GM23338 (cell line): ENCODE measurements around the gene USP17L11. TPM values are rescaled to one million over a fixed set of nuclear protein-coding genes. Genes with fewer than 3 reads are reported as not detected.
"Not testable (repeated sequence)": the region's sequence is repeated elsewhere in the genome, so short reads cannot be mapped to it uniquely, and the experiment has no call there.

Experiments used
- ATAC-seq: fragments of 200-7000 bp; cut with Tn5 transposase; 3 replicates; pipeline ENCODE4 v1.9.1; 2020
- DNase-seq: peaks from one replicate; pipeline ENCODE4 v3.0.0-alpha.2; 2015; ENCODE audit warnings: low spot score
- H2AFZ ChIP-seq: fragments of 200-600 bp; sonication (generic); 2 replicates; pipeline ENCODE4 v1.8.0; 2016; ENCODE audit warnings: antibody characterized with exemption, mild to moderate bottlenecking, moderate library complexity
- H3F3A ChIP-seq: fragments of 200-600 bp; sonication (generic); replicated peaks from 2 replicates; pipeline ENCODE4 v1.8.0; 2017; ENCODE audit warnings: antibody characterized with exemption, mixed run types, low read depth
- H3K27ac ChIP-seq: fragments of 200-600 bp; sonication (generic); 2 replicates; pipeline ENCODE4 v1.6.1; 2016; ENCODE audit warnings: low read depth
- H3K27me3 ChIP-seq: fragments of 200-600 bp; sonication (generic); 2 replicates; pipeline ENCODE4 v1.8.0; 2016; ENCODE audit warnings: mild to moderate bottlenecking, mixed run types, moderate library complexity; ENCODE audit not compliant: insufficient read depth
- H3K36me3 ChIP-seq: fragments of 200-600 bp; sonication (generic); 2 replicates; pipeline ENCODE4 v1.8.0; 2016; ENCODE audit warnings: mild to moderate bottlenecking; ENCODE audit not compliant: insufficient read depth
- H3K4me1 ChIP-seq: fragments of 200-600 bp; sonication (generic); 2 replicates; pipeline ENCODE4 v1.8.0; 2016; ENCODE audit warnings: mild to moderate bottlenecking, moderate library complexity; ENCODE audit not compliant: insufficient read depth
- H3K4me2 ChIP-seq: fragments of 200-600 bp; sonication (generic); 2 replicates; pipeline ENCODE4 v1.7.1; 2017; ENCODE audit warnings: mixed run types
- H3K4me3 ChIP-seq: fragments of 200-600 bp; sonication (generic); 2 replicates; pipeline ENCODE4 v1.6.1; 2016; ENCODE audit warnings: mixed run types
- H3K79me2 ChIP-seq: fragments of 200-600 bp; sonication (generic); replicated peaks from 2 replicates; pipeline ENCODE4 v1.8.0; 2017; ENCODE audit warnings: mild to moderate bottlenecking; ENCODE audit not compliant: insufficient read depth
- H3K9me2 ChIP-seq: fragments of 200-600 bp; sonication (generic); 2 replicates; pipeline ENCODE4 v1.8.0; 2017; ENCODE audit not compliant: insufficient read depth
- H4K20me1 ChIP-seq: fragments of 200-600 bp; sonication (generic); replicated peaks from 2 replicates; pipeline ENCODE4 v1.8.0; 2017; ENCODE audit warnings: mild to moderate bottlenecking; ENCODE audit not compliant: insufficient read depth
- H3K27ac Mint-ChIP-seq: 2 replicates; pipeline ENCODE4 v1.8.0; 2020; ENCODE audit warnings: inconsistent platforms, mild to moderate bottlenecking, moderate library complexity, mixed read lengths
- H3K27me3 Mint-ChIP-seq: 3 replicates; pipeline ENCODE4 v1.8.0; 2022; ENCODE audit warnings: low read depth, mild to moderate bottlenecking, moderate library complexity, mixed read lengths, inconsistent platforms; ENCODE audit not compliant: insufficient read depth, poor library complexity
- H3K36me3 Mint-ChIP-seq: 3 replicates; pipeline ENCODE4 v1.8.0; 2021; ENCODE audit warnings: low read depth, mild to moderate bottlenecking, inconsistent platforms, moderate library complexity, mixed read lengths
- H3K4me1 Mint-ChIP-seq: 3 replicates; pipeline ENCODE4 v1.8.0; 2020; ENCODE audit warnings: mild to moderate bottlenecking, inconsistent platforms, mixed read lengths
- H3K4me3 Mint-ChIP-seq: 3 replicates; pipeline ENCODE4 v1.8.0; 2021; ENCODE audit warnings: moderate library complexity, mild to moderate bottlenecking, inconsistent platforms, mixed read lengths
- H3K9me3 Mint-ChIP-seq: 3 replicates; pipeline ENCODE4 v1.8.0; 2020; ENCODE audit warnings: moderate library complexity, mild to moderate bottlenecking, inconsistent platforms, mixed read lengths
- polyA plus RNA-seq: library from polyadenylated mRNA; unstranded; fragments of >200 nt; fragmentation: Nextera tagmentation; extraction: Ambion mirVana; gene quantifications from 2 replicates; pipeline ENCODE4 v1.2.1, GENCODE V29; 2016
- total RNA-seq: library from RNA; depleted of rRNA; stranded (reverse); fragments of >200 nt; shearing (Covaris generic); gene quantifications from 2 replicates; pipeline ENCODE4 v1.2.3, GENCODE V29; 2014
- TF ChIP-seq, protein P1 (sequence below), 2 experiments: fragments of 200-600 bp in 1 of 2; sonication (generic) in 1 of 2; conservative IDR thresholded peaks; 2 replicates each; pipeline versions ENCODE4 v1.5.1 to v1.6.1; 2016 to 2017; ENCODE audit warnings: antibody characterized with exemption in 2 of 2, low read depth in 2 of 2, mild to moderate bottlenecking in 2 of 2, moderate library complexity in 1 of 2

Gene USP17L11
- total and polyA plus RNA-seq, 2 experiments from 2014 or later, result not detected

DNA sequence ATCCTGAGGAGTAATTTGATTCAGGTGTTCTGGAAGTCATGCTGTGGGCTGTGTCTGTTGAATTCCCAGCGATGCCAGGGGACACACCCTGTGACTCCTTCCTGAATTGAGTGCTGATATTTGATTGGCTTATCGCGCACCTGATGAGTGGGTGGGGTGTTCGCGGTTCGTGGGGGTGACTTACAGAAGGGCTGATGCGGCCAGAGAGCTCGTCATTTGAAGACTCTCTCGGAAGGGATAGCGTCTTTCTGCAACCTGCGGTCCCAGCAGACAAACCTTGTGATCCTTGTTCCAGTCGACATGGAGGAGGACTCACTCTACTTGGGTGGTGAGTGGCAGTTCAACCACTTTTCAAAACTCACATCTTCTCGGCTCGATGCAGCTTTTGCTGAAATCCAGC lies 9.4 kb downstream of the USP17L11 start, which contains the start of gene USP17L13:
Gene USP17L13, plus strand, starts transcription at position 301 of the 400 bp plus-strand sequence. Its CDS starts 0 bp downstream, at position 301.
- not testable (repeated sequence) for H3K4me2 ChIP-seq, H3K27ac ChIP-seq, H3K4me1 Mint-ChIP-seq, H3K4me1 ChIP-seq, H3K79me2 ChIP-seq, H3K27ac Mint-ChIP-seq, H3K4me3 ChIP-seq, H3K27me3 Mint-ChIP-seq, ATAC-seq, H4K20me1 ChIP-seq, H3K9me3 Mint-ChIP-seq, DNase-seq, H2AFZ ChIP-seq, H3K9me2 ChIP-seq, H3K36me3 Mint-ChIP-seq, H3K4me3 Mint-ChIP-seq, H3K27me3 ChIP-seq, H3F3A ChIP-seq, H3K36me3 ChIP-seq

DNA sequence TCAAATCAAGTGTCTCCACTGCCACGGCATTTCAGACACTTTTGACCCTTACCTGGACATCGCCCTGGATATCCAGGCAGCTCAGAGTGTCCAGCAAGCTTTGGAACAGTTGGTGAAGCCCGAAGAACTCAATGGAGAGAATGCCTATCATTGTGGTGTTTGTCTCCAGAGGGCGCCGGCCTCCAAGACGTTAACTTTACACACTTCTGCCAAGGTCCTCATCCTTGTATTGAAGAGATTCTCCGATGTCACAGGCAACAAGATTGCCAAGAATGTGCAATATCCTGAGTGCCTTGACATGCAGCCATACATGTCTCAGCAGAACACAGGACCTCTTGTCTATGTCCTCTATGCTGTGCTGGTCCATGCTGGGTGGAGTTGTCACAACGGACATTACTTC lies 15.0 kb downstream of the USP17L11 start:
- H2AFZ ChIP-seq, ATAC-seq, H3K27ac ChIP-seq, H3K27me3 ChIP-seq, H3K4me3 Mint-ChIP-seq, H3K4me2 ChIP-seq, H3K4me3 ChIP-seq, H3F3A ChIP-seq, H3K4me1 Mint-ChIP-seq, H3K27me3 Mint-ChIP-seq, DNase-seq, H4K20me1 ChIP-seq, H3K9me2 ChIP-seq, H3K9me3 Mint-ChIP-seq, H3K4me1 ChIP-seq, H3K27ac Mint-ChIP-seq, H3K36me3 Mint-ChIP-seq, H3K79me2 ChIP-seq, H3K36me3 ChIP-seq: not testable (repeated sequence)
- TF ChIP-seq, protein P1, sequence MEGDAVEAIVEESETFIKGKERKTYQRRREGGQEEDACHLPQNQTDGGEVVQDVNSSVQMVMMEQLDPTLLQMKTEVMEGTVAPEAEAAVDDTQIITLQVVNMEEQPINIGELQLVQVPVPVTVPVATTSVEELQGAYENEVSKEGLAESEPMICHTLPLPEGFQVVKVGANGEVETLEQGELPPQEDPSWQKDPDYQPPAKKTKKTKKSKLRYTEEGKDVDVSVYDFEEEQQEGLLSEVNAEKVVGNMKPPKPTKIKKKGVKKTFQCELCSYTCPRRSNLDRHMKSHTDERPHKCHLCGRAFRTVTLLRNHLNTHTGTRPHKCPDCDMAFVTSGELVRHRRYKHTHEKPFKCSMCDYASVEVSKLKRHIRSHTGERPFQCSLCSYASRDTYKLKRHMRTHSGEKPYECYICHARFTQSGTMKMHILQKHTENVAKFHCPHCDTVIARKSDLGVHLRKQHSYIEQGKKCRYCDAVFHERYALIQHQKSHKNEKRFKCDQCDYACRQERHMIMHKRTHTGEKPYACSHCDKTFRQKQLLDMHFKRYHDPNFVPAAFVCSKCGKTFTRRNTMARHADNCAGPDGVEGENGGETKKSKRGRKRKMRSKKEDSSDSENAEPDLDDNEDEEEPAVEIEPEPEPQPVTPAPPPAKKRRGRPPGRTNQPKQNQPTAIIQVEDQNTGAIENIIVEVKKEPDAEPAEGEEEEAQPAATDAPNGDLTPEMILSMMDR (conservative IDR thresholded peaks at IDR 0.05; ENCODE audit: low read depth in 2 of 2), result 0 out of 4 replicates have a peak, but pooled peaks of 1 of the 2 experiments have one; percentile 4

DNA sequence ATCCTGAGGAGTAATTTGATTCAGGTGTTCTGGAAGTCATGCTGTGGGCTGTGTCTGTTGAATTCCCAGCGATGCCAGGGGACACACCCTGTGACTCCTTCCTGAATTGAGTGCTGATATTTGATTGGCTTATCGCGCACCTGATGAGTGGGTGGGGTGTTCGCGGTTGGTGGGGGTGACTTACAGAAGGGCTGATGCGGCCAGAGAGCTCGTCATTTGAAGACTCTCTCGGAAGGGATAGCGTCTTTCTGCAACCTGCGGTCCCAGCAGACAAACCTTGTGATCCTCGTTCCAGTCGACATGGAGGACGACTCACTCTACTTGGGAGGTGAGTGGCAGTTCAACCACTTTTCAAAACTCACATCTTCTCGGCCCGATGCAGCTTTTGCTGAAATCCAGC lies 18.9 kb downstream of the USP17L11 start, which contains the start of gene USP17L15:
Gene USP17L15, plus strand, starts transcription at position 301 of the 400 bp plus-strand sequence. Its CDS starts 0 bp downstream, at position 301.
- not testable (repeated sequence) for H3K36me3 Mint-ChIP-seq, H3K27me3 ChIP-seq, H3K27ac ChIP-seq, H3F3A ChIP-seq, DNase-seq, H3K4me3 ChIP-seq, H3K4me1 Mint-ChIP-seq, H3K36me3 ChIP-seq, H3K27me3 Mint-ChIP-seq, ATAC-seq, H3K4me3 Mint-ChIP-seq, H4K20me1 ChIP-seq, H3K9me2 ChIP-seq, H3K79me2 ChIP-seq, H3K4me2 ChIP-seq, H3K4me1 ChIP-seq, H3K27ac Mint-ChIP-seq, H3K9me3 Mint-ChIP-seq, H2AFZ ChIP-seq

DNA sequence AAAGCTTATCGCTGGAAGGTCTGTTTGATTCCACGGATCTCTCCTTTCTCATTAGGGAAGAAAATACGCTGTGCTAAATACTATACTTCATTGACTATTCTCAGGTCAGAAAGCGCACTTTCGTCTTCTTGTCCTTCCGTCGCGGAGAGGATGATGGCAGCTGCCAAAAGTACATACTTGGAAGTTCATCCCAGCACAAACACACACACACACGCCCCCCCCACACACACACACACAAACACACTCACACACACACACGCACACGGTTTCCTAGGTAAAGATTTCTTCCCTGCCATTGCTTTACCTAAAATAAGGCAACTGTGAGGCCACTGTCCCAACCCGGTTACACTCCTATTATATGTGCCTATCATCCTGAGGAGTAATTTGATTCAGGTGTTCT lies 23.3 kb downstream of the USP17L11 start:
- not testable (repeated sequence) for H3K9me2 ChIP-seq, H3K36me3 ChIP-seq, H3K4me1 ChIP-seq, H3K4me3 ChIP-seq, H3F3A ChIP-seq, H3K4me2 ChIP-seq, H3K27ac ChIP-seq, H3K9me3 Mint-ChIP-seq, H2AFZ ChIP-seq, H3K27me3 Mint-ChIP-seq, H3K79me2 ChIP-seq, H3K27ac Mint-ChIP-seq, H3K36me3 Mint-ChIP-seq, ATAC-seq, H3K4me1 Mint-ChIP-seq, H4K20me1 ChIP-seq, H3K27me3 ChIP-seq, H3K4me3 Mint-ChIP-seq
- peak; percentile 0 for DNase-seq

DNA sequence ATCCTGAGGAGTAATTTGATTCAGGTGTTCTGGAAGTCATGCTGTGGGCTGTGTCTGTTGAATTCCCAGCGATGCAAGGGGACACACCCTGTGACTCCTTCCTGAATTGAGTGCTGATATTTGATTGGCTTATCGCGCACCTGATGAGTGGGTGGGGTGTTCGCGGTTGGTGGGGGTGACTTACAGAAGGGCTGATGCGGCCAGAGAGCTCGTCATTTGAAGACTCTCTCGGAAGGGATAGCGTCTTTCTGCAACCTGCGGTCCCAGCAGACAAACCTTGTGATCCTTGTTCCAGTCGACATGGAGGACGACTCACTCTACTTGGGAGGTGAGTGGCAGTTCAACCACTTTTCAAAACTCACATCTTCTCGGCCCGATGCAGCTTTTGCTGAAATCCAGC lies 28.4 kb downstream of the USP17L11 start, which contains the start of gene USP17L17:
Gene USP17L17, plus strand, starts transcription at position 301 of the 400 bp plus-strand sequence. Its CDS starts 0 bp downstream, at position 301.
- DNase-seq, H2AFZ ChIP-seq, ATAC-seq, H3K36me3 ChIP-seq, H3K4me1 Mint-ChIP-seq, H3F3A ChIP-seq, H3K36me3 Mint-ChIP-seq, H3K27me3 ChIP-seq, H3K79me2 ChIP-seq, H3K27ac Mint-ChIP-seq, H4K20me1 ChIP-seq, H3K9me2 ChIP-seq, H3K4me1 ChIP-seq, H3K4me3 Mint-ChIP-seq, H3K9me3 Mint-ChIP-seq, H3K27me3 Mint-ChIP-seq, H3K4me2 ChIP-seq, H3K27ac ChIP-seq, H3K4me3 ChIP-seq: not testable (repeated sequence)

DNA sequence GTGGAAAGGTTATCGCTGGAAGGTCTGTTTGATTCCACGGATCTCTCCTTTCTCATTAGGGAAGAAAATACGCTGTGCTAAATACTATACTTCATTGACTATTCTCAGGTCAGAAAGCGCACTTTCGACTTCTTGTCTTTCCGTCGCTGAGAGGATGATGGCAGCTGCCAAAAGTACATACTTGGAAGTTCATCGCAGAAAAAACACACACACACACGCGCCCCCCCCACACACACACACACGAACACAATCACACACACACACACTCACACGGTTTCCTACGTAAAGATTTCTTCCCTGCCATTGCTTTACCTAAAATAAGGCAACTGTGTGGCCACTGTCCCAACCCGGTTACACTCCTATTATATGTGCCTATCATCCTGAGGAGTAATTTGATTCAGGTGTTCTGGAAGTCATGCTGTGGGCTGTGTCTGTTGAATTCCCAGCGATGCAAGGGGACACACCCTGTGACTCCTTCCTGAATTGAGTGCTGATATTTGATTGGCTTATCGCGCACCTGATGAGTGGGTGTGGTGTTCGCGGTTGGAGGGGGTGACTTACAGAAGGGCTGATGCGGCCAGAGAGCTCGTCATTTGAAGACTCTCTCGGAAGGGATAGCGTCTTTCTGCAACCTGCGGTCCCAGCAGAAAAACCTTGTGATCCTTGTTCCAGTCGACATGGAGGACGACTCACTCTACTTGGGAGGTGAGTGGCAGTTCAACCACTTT lies 32.9 kb downstream of the USP17L11 start, which contains the start of gene USP17L18:
Gene USP17L18, plus strand, starts transcription at position 678 of the 728 bp plus-strand sequence. Its CDS starts 0 bp downstream, at position 678.
- not testable (repeated sequence) for H3K9me3 Mint-ChIP-seq

More for the DNA sequence above, 32.9 kb downstream of the USP17L11 start, which contains the start of gene USP17L18:
- H3K27ac Mint-ChIP-seq, H3K36me3 Mint-ChIP-seq, H3K4me1 Mint-ChIP-seq, H3K4me3 Mint-ChIP-seq, H3K36me3 ChIP-seq, H3K27me3 Mint-ChIP-seq, H3K27ac ChIP-seq, H3K4me2 ChIP-seq, H3F3A ChIP-seq, H3K4me1 ChIP-seq, H3K4me3 ChIP-seq, H3K9me2 ChIP-seq, H3K27me3 ChIP-seq, H4K20me1 ChIP-seq, H2AFZ ChIP-seq, ATAC-seq, H3K79me2 ChIP-seq: not testable (repeated sequence)
- DNase-seq, result peak; percentile 0
